ENCODE measurements around the gene EPHB3. TPM values are rescaled to one million over a fixed set of nuclear protein-coding genes. Genes with fewer than 3 reads are reported as not detected.

The EPHB3 gene
- total RNA-seq, result 2.9 and 3.2 TPM in 2 replicates

DNA sequence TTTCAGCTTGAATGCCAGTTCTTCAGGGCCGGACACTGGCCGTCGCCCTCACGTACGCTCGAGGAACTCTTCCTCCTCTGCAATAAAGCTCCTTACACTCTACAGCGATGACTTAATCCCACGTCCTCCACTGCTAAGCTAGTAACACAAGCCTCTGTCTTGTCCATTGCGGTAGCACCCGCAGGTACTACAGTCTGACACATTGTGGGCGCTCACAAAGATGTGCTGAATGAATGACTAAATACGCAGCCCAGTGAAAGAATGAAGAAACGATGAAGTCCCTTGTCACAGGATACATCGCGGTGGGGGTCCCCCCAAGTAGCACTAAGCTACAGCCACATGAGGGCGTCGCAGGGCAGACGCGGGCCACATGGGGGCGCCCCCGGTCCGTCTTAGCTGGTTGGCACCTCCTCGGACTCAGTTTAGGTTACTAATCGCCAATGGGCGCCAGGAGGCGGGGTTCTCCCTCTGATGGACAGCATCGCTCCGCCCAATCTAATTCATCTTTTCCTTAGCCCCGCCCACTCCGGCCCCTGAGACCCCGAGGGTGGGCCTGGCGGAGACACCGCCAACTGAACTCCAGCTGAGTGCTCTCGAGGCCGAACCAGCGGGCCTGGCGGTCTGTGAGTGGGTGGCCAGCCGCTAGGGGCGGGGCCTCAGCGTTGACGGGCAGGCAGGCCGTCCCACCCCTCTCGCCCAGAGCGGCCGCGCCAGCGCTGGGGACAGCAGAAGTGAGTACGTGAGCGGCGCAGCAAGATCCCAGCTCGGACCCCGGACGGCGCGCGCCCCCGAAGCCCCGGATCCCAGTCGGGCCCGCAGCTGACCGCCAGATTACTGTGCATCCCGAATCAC, at the start of gene EPHB3:
Gene EPHB3 (plus strand): TSS at position 725 of the 852 bp plus-strand sequence. CDS start 451 bp downstream, outside the sequence.

Other genes starting within 250 kb of the EPHB3 start
- 253 and 283 TPM in 2 replicates for gene EIF4G1, start 247.2 kb upstream of the EPHB3 start, total RNA-seq
- gene FAM131A, start 224.2 kb upstream of the EPHB3 start, total RNA-seq, result 16.7 and 17.4 TPM in 2 replicates
- gene CLCN2, start 200.2 kb upstream of the EPHB3 start, total RNA-seq, result 2.5 and 3.0 TPM in 2 replicates
- gene POLR2H, start 200.1 kb upstream of the EPHB3 start, total RNA-seq, result 73.9 and 86.3 TPM in 2 replicates
- 0.19 TPM in 1 of 2 replicates, not detected in the other for gene THPO, start 183.6 kb upstream of the EPHB3 start, total RNA-seq
- 1.0 and 2.2 TPM in 2 replicates for gene CHRD, start 181.7 kb upstream of the EPHB3 start, total RNA-seq
- 19.0 and 22.5 TPM in 2 replicates for gene MAGEF1, start 150.3 kb downstream of the EPHB3 start, total RNA-seq